T-helper 9 cell (primary cell): ENCODE results near the gene ACTL6B.
"Not testable (repeated sequence)": the region's sequence is repeated elsewhere in the genome, so short reads cannot be mapped to it uniquely, and the experiment has no call there.

Experiments used
- DNase-seq: peaks from one replicate; pipeline ENCODE4 v3.0.0-alpha.2; 2020

The ACTL6B gene

GRCh38 chr7:100671353-100672327 lies 15.4 kb upstream of the ACTL6B start:
- no peak for DNase-seq

DNA sequence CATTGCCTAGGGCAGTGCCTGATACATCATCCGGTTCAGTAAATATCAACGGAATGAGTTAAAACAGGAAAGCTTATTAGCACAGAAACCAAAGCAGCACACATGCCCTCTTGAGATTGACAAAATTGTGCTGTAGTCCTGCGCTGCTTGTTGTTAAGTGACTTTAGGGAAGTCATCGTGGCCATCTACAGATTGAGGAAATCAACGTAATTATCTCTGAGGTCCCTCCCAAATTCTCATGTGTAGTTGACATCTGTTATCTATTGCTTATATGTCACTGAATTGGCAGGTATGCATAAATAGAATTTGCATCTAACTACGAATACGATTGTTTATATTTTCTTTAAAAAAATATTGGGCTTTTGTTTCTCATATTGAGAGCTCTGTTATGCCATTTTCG lies 13.8 kb upstream of the ACTL6B start:
- no peak for DNase-seq

DNA sequence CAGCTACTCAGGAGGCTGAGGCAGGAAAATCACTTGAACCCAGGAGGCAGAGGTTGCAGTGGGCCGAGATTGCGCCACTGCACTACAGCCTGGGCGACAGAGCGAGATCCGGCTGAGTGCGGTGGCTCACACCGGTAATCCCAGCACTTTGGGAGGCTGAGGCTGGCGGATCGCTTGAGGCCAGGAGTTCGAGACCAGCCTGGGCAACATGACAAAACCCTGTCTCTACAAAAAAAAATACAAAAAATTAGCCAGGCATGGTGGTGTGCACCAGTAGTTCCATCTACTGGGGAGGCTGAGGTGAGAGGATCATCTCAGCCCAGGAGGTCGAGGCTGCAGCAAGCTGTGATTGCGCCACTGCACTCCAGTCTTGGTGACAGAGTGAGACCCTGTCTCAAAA lies 12.9 kb upstream of the ACTL6B start:
- DNase-seq, result not testable (repeated sequence)

DNA sequence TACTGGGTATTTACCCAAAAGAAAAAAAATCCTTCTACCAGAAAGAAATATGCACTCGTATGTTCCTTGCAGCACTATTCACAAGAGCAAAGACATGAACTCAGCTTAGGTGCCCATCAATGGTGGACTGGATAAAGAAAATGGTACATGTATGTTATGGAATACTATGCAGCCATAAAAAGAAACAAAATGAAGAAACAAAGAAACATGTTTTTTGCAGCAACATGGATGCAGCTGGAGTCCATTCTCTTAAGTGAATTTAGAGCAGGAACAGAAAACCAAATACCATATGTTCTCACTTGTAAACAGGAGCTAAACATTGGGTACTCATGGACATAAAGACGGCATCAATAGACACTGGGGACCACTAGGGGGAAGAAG lies 11.8 kb upstream of the ACTL6B start:
- DNase-seq, result no peak

GRCh38 chr7:100667331-100668068 lies 11.3 kb upstream of the ACTL6B start:
- no peak for DNase-seq

- DNase-seq, result no peak
Observed at GRCh38 chr7:100665168-100665726, 9.0 kb upstream of the ACTL6B start.

DNA sequence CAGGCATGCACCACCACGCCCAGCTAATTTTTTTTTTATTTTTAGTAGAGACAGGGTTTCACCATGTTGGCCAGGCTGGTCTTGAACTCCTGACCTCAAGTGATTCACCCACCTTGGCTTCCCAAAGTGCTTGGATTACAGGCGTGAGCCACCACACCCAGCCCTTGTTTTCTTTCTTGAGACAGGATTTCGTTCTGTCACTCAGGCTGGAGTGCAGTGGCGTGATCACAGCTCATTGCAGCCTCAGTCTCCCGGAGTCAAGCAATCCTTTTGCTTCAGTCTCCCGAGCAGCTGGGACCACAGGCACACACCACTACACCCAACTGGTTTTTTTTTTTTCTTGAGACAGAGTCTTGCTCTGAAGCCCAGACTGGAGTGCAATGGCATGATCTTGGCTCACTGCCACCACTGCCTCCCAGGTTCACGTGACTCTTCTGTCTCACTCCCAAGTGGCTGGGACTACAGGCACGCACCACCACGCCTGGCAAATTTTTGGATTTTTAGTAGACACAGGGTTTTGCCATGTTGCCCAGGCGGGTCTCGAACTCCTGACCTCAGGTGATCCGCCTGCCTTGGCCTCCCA lies 6.0 kb upstream of the ACTL6B start:
- not testable (repeated sequence) for DNase-seq

DNA sequence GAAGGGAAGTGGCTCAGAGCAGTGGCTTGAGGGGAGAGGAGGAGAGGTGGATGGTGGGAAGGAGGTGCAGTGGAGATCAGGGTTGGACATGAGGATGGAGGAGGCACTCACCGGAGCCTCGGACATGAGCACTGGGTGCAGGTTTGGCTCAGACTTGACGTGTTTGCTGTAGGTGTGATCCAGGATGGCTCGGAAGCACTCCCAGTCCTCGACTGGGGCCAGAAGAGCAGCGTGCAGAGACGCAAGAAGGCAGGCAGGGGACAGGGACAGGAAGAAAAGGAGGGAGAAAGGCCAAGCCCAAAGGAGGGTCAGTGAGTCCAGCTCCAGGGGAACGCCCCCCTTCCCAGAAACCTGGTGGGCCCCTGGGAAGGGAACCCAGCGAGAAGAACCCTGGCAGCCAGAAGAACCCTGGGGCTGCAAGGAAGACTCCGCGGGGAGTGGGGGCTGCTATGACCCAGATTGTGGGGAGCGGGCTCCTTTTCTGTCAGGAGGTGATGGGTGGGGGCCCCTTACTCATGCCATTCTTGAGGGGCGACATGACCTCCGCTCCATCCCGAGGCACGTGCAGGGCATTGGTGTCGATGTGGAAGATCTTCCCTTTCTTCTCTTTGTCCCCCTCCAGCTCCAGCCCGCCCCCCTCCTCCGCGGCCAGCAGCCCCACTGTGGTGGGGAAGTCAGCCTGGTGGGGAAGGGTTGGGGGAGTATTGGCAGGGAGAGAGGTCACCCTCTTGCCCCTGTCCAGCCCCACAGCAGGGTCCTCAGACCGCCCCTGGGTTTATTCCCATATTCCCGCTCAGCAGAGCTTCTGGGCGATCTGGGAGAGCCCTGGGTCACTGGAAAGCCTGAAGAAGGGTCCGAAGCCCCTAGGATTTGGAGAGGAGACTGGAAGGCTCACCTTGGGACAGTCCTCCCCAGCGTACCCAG lies 1.1 kb downstream of the ACTL6B start:
- no peak for DNase-seq

DNA sequence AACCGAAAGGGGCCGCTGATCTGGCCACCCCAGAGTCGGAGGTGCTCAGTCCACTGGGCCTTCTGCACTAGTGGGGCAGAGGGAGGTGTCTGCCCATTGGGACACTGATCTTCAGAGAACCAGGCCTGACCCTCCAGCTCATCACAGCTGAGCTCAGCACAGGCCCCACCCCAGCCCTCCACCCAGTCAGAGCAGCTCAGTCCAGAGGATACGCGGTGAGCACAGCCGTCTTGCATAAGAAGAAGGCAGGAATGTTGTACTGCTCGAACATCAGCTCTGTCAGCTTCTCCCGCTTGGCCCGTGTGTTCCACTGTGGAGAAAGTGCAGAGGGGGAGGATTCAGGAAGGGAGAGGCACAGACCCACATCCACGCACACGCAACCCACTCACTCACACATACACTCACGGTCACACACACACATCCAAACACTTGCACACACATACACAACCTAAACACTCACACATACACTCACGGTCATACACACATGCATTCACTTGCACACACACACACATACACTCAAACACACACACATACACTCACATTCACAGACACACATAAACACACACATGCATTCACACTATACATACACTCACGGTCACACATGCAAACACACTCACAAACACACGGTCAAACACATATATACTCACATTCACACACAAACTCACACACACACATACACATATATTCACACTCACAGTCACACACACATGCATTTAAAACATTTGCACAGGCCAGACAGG lies 6.3 kb downstream of the ACTL6B start:
- no peak for DNase-seq

DNA sequence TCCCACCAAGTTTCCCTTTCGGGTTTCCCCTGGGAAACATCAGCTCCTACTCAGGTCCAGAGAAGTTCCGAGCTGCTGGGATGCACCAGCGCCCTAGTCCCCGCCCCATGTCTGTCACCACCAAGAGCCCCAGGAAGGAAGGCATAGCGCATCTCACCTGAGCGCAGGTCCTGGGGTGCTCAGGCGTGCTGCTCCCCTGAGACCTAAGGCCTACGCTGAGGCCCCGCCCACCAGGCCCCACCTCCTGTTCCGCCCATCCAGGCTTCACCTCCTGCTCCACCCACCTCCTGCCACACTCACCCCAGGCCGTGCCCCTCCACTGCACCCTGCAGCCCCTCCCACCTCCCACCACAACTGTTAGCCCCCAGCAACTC lies 13.7 kb downstream of the ACTL6B start:
- DNase-seq, result no peak

GRCh38 chr7:100641860-100642533 lies 14.3 kb downstream of the ACTL6B start:
- DNase-seq, result no peak

GRCh38 chr7:100641463-100641859 lies 14.8 kb downstream of the ACTL6B start, which contains the start of gene TFR2:
Gene TFR2 (minus strand): TSS chr7:100641552. CDS start chr7:100641509, 43 bp downstream.
- no peak for DNase-seq

DNA sequence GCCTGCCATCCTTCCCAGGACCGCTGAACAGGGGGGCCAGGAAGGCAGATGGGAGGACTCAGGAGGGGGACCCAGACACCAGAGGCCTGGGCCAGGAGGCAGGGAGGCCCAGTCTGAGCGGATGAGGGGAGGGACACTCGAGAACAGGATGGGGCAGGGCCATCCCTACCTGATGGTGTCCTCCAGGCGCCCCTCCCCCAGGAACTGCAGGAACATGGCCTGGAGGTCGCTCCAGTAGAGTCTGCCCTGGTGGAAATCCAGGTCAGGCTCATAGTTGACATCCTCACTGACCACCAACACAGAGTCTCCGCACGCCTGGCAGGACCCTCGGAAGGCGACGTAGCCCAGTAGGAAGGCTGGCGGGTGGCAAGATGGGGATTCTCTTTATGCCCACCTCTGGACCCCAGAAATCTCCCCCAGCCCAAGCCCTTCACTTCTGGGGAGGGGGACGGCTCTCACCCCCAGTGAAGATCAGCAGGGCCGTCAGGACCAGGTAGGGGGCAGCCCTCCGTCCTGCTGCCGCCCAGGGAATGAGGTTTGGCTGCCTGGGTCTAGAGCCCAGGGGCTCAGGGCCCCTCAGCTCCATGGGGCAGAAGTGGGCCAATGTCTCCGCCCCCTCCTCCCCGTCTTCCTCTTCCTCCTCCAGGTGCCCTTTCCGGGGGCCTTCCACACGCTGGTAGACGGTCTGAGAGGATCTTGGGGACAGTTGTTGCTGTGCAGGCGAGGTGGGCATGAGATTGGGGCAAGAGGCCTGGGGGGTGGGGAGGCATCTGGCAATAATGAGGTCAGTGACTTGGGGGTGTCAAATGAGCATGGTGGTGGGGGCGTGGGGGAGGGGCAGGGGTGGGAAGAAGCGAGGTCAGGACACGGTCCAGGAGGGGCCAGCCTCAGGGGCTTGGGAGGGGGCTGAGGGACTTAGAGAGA lies 15.5 kb downstream of the ACTL6B start:
- DNase-seq, result no peak

DNA sequence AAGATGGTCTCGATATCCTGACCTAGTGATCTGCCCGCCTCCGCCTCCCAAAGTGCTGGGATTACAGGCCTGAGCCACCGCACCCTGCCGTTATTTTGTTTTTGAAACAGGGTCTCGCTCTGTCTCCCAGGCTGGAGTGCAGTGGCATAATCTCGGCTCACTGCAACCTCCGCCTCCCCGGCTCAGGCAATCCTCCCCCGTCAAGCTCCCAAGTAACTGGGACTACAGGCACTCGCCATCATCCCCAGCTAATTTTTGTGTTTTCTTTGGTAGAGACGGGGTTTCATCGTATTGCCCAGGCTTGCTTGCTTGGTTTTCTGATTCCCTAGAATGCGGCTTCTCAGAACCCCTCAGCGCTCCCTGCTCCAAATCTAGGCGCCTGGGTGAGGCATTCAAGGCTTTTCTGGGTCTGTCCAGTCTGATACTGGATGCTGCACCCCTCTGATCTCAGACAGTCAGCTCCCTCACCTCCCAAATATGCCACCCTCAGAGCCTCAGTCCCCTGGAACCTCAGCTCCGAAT lies 16.2 kb downstream of the ACTL6B start:
- no peak for DNase-seq

- DNase-seq, result peak; percentile 46
Observed at GRCh38 chr7:100632951-100633717, 23.1 kb downstream of the ACTL6B start.

- no peak for DNase-seq
Observed at GRCh38 chr7:100630066-100630465, 26.2 kb downstream of the ACTL6B start.

- no peak for DNase-seq
Observed at GRCh38 chr7:100629117-100629716, 27.0 kb downstream of the ACTL6B start.

- no peak for DNase-seq
Observed at GRCh38 chr7:100627238-100627549, 29.1 kb downstream of the ACTL6B start.
